HUES48 (cell line): ENCODE measurements around the gene NCS1.
A peak's percentile ranks its signal among the peaks of the same experiment; 100 is the strongest.

Source experiments
- H3K27ac ChIP-seq: one replicate; pipeline ENCODE4 v1.7.0; 2013; ENCODE audit warnings: low read depth, low read length, inconsistent platforms
- H3K27me3 ChIP-seq: 2 replicates; pipeline ENCODE4 v1.6.1; 2013; ENCODE audit warnings: mild to moderate bottlenecking, low read length; ENCODE audit not compliant: control insufficient read depth, insufficient read depth
- H3K36me3 ChIP-seq: 2 replicates; pipeline ENCODE4 v1.6.1; 2013; ENCODE audit warnings: low read length; ENCODE audit not compliant: control insufficient read depth, insufficient read depth
- H3K4me1 ChIP-seq: 2 replicates; pipeline ENCODE4 v1.6.1; 2013; ENCODE audit warnings: mild to moderate bottlenecking, low read length; ENCODE audit not compliant: control insufficient read depth, insufficient read depth
- H3K4me3 ChIP-seq: 2 replicates; pipeline ENCODE4 v1.5.1; 2013; ENCODE audit warnings: mild to moderate bottlenecking, low read depth, low read length
- H3K9ac ChIP-seq: 2 replicates; pipeline ENCODE4 v1.6.1; 2013; ENCODE audit warnings: mild to moderate bottlenecking, low read depth, low read length, moderate library complexity
- H3K9me3 ChIP-seq: 2 replicates; pipeline ENCODE4 v1.6.1; 2013; ENCODE audit warnings: low read length; ENCODE audit not compliant: control insufficient read depth, insufficient read depth

The NCS1 gene

DNA sequence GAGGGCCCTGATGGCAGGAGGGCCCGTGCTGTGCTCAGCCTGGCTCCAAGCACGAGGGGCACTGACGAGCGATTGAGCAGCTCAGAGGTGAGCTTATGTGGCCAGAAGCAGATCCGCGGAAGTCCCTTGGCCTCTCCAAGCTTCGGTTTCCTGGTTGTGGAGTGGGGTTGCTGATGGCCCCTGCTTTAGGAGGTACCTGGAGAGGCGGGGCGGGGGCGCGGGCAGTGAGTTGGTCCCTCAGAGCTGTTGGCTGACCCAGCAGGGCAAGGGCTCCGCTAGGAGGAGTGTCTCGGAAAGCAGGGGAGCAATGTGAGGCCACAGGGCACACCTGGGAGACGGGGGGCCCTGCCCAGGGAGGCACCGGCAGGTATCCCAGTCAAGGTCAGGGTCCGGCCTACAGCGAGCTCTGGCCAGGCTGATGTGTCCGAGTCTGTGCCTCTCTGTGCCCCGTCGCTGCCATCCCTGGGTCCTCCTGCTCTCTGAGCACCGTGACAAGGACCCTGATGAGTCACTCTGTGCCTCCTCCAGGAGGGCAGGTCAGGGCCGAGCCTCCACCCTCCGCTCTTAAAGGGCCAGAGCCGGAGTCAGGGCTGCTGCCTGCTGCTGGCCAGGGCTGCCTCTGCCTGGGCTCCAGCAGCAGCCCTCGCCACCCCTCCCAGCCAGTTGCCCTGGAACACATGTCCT, 14.8 kb downstream of the NCS1 start:
- no peak overlapping the region for H3K9ac ChIP-seq
- no peaks in the 10 kb centered on the region for H3K9me3 ChIP-seq
- H3K4me3 ChIP-seq, result no peak overlapping the region; the same call in 1 of the 2 replicates
- H3K27me3 ChIP-seq, result no peaks in the 10 kb centered on the region
- peaks cover 34% of the 10 kb centered on the region for H3K4me1 ChIP-seq
- H3K27ac ChIP-seq, result peak overlapping the region; percentile 42
- H3K36me3 ChIP-seq, result no peaks in the 10 kb centered on the region

GRCh38 chr9:130187523-130187846, 15.3 kb downstream of the NCS1 start:
- no peaks in the 10 kb centered on the region for H3K27me3 ChIP-seq
- peaks cover 34% of the 10 kb centered on the region for H3K4me1 ChIP-seq
- no peak overlapping the region for H3K27ac ChIP-seq
- H3K36me3 ChIP-seq, result no peaks in the 10 kb centered on the region
- no peaks in the 10 kb centered on the region for H3K9me3 ChIP-seq
- no peak overlapping the region for H3K9ac ChIP-seq
- H3K4me3 ChIP-seq, result no peak overlapping the region

DNA sequence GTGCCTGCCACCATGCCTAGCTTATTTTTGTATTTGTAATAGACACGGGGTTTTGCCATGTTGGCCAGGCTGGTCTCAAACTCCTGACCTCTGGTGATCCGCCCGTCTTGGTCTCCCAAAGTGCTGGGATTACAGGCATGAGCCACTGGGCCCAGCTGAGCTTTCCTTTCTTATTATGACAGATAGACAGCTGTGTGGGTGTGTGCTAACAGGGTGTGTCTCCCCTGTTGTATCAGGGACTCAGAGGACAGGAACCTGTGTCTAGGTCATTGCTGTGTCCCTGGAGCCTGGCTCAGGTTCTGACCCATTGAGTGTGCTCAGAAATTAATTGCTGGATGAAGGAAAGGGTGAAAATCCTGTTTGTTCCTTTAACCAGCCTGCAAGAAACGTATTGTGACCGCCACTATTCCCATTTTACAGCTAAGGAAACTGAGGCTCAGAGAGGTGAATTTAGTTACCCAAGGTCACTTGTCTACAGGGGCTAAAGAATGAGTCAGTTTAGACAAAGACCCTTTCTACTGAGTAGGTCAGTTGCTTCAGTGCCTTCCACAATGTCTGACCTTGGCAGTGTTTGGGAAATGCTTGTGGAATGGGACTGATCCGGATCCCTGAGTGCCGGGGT, 16.8 kb downstream of the NCS1 start:
- peaks cover 37% of the 10 kb centered on the region for H3K4me1 ChIP-seq
- no peak overlapping the region for H3K9ac ChIP-seq
- H3K27ac ChIP-seq, result no peak overlapping the region
- no peaks in the 10 kb centered on the region for H3K36me3 ChIP-seq
- no peak overlapping the region for H3K4me3 ChIP-seq
- H3K9me3 ChIP-seq, result no peaks in the 10 kb centered on the region
- no peaks in the 10 kb centered on the region for H3K27me3 ChIP-seq

- Histone ChIP-seq H3K27ac (no peak overlapping the region), H3K4me1 (peaks cover 37% of the 10 kb centered on the region), H3K9ac (no peak overlapping the region), H3K9me3 (no peaks in the 10 kb centered on the region), H3K36me3 (no peaks in the 10 kb centered on the region), H3K27me3 (no peaks in the 10 kb centered on the region), H3K4me3 (no peak overlapping the region)
Measured at GRCh38 chr9:130189840-130190239, 17.6 kb downstream of the NCS1 start.

- Histone ChIP-seq H3K36me3 (no peaks in the 10 kb centered on the region), H3K9me3 (no peaks in the 10 kb centered on the region), H3K27ac (no peak overlapping the region), H3K4me1 (peaks cover 25% of the 10 kb centered on the region), H3K4me3 (no peak overlapping the region), H3K27me3 (no peaks in the 10 kb centered on the region), H3K9ac (no peak overlapping the region; the same call in 1 of the 2 replicates)
Measured at GRCh38 chr9:130191068-130191748, 19.0 kb downstream of the NCS1 start.

- Histone ChIP-seq H3K9ac (no peak overlapping the region), H3K36me3 (no peaks in the 10 kb centered on the region), H3K27me3 (no peaks in the 10 kb centered on the region), H3K9me3 (no peaks in the 10 kb centered on the region), H3K4me1 (peaks cover 20% of the 10 kb centered on the region), H3K4me3 (no peak overlapping the region), H3K27ac (no peak overlapping the region)
Measured at GRCh38 chr9:130191749-130192120, 19.5 kb downstream of the NCS1 start.

- H3K4me3 ChIP-seq, result no peak overlapping the region
- no peak overlapping the region for H3K27ac ChIP-seq
- H3K9me3 ChIP-seq, result no peaks in the 10 kb centered on the region
- H3K36me3 ChIP-seq, result no peaks in the 10 kb centered on the region
- peaks cover 12% of the 10 kb centered on the region; the same call in 1 of the 2 replicates for H3K4me1 ChIP-seq
- no peaks in the 10 kb centered on the region for H3K27me3 ChIP-seq
- H3K9ac ChIP-seq, result no peak overlapping the region
Measured at GRCh38 chr9:130192382-130192999, 20.3 kb downstream of the NCS1 start.

DNA sequence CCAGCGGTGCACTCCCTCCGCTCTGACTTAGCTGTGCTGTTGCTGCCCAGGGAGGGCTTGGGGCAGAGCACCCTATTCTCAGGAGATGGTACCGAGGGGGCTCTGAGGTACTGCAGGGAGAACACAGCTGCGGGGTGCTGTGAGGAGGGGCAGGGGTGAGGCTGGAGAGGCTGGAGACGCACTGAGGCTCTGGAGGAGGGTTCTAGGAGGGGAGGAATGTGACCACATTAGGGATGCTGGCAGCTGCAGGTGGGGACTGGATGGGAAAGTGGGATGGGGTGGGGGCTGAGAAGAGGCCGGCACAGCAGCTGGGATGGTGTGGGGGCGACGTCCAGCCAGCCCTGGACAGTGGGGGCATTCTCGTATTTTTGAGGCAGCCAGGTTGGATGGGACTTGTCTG, 20.9 kb downstream of the NCS1 start:
- H3K9ac ChIP-seq, result no peak overlapping the region
- no peaks in the 10 kb centered on the region for H3K9me3 ChIP-seq
- no peak overlapping the region for H3K27ac ChIP-seq
- H3K27me3 ChIP-seq, result no peaks in the 10 kb centered on the region
- H3K4me3 ChIP-seq, result no peak overlapping the region
- H3K36me3 ChIP-seq, result no peaks in the 10 kb centered on the region
- peaks cover 10% of the 10 kb centered on the region; the same call in 1 of the 2 replicates for H3K4me1 ChIP-seq

DNA sequence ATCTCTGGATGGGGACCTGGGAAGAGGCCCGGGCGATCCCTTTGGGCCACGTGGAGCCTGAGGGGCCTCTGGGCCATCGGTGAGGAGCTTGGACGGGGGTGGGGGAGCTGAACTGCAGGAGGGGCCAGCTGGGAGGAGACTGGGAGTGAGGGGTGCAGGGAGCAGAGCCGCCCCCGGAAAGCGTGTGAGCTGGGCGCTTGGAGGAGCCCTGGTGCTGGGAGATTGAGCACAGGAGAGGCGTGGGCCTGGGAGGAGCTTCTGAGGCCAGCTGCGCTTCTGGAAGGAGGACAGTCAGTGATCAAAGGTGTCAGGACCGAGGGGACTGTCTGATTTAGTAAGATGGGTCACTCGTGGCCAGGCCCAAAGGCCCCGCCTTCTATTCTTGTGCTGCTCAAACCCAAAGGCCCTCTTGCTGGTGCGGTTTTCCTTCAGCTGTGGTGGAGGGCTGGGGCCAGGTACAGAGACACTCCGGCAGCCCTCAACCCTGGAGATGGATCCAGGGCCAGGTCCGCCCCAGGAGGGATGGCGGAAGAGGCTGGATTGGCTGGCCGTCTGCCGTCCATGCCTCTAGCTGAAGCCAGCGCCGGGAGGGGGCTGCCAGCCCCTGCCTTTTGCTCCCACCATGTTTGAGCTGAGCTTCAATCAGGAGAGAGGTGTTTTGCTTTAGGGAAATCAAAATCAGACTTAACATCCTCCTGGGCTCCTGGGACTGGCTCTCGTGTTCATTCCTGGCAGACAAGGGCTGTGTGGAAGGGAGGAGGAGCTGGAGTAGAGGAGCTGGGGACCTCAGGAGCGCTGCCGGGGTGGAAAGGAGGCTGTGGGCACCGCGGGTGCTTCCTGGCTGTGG, 21.6 kb downstream of the NCS1 start:
- Histone ChIP-seq H3K27ac (no peak overlapping the region), H3K4me3 (no peak overlapping the region), H3K9me3 (no peaks in the 10 kb centered on the region), H3K4me1 (peaks cover 10% of the 10 kb centered on the region; the same call in 1 of the 2 replicates), H3K9ac (no peak overlapping the region), H3K36me3 (no peaks in the 10 kb centered on the region), H3K27me3 (no peaks in the 10 kb centered on the region)

DNA sequence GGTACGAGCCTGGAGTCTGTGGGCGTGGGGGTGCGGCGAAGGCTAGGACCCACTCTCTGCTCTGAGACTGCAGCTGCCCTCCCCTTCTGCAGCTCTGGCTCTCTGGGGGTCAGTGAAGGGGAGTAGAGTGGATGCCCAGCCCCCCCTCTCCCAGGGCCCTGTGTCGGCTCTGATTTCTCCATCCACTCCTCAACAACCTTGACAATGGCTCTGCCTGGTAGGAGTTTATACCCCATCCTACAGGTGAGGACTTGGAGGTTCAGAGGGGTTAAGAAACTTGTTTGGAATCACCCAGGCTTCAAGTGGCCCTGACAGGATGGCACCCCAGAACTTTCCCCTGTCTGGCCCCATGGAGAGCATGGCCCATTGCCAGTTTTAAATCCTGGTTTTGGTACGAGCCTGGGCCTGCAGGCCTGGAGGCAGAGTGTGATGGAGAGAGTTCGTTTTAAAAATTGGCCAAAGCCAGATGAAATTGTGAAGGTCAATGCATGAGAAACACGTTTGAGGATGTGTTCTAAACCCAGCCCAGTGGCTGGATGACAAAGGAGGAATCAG, 22.3 kb downstream of the NCS1 start:
- H3K4me1 ChIP-seq, result peaks cover 10% of the 10 kb centered on the region; the same call in 1 of the 2 replicates
- H3K27ac ChIP-seq, result no peak overlapping the region
- no peak overlapping the region for H3K9ac ChIP-seq

More for the DNA sequence above, 22.3 kb downstream of the NCS1 start:
- Histone ChIP-seq H3K4me3 (no peak overlapping the region), H3K36me3 (no peaks in the 10 kb centered on the region), H3K27me3 (no peaks in the 10 kb centered on the region), H3K9me3 (no peaks in the 10 kb centered on the region)
